ENCODE measurements around the gene UBASH3B. TPM values are rescaled to one million over a fixed set of nuclear protein-coding genes. Genes with fewer than 3 reads are reported as not detected.
"Not testable (repeated sequence)": the region's sequence is repeated elsewhere in the genome, so short reads cannot be mapped to it uniquely, and the experiment has no call there.

UBASH3B gene
- total RNA-seq, 1 donor from 2014 or later, result 49.8 TPM

GRCh38 chr11:122807731-122808477 is 152.4 kb downstream of the UBASH3B start:
- no peak for DNase-seq (ENCODE audit: extremely low read depth, low read depth, low spot score)

- no peak for DNase-seq (ENCODE audit: extremely low read depth, low read depth, low spot score)
Observed at GRCh38 chr11:122808478-122808869, 153.0 kb downstream of the UBASH3B start.

GRCh38 chr11:122809866-122810265 is 154.3 kb downstream of the UBASH3B start:
- no peak for DNase-seq (ENCODE audit: extremely low read depth, low read depth, low spot score)

GRCh38 chr11:122811721-122812120 is 156.2 kb downstream of the UBASH3B start:
- no peak for DNase-seq (ENCODE audit: extremely low read depth, low read depth, low spot score)

GRCh38 chr11:122812638-122813037 is 157.1 kb downstream of the UBASH3B start:
- no peak for DNase-seq (ENCODE audit: extremely low read depth, low read depth, low spot score)

GRCh38 chr11:122813176-122813893 is 157.8 kb downstream of the UBASH3B start:
- no peak for DNase-seq (ENCODE audit: extremely low read depth, low read depth, low spot score)

- no peak for DNase-seq (ENCODE audit: extremely low read depth, low read depth, low spot score)
Observed at GRCh38 chr11:122813894-122814270, 158.4 kb downstream of the UBASH3B start.

- DNase-seq (ENCODE audit: extremely low read depth, low read depth, low spot score), result no peak
Observed at GRCh38 chr11:122814401-122814800, 158.9 kb downstream of the UBASH3B start.

GRCh38 chr11:122815900-122816299 is 160.4 kb downstream of the UBASH3B start:
- no peak for DNase-seq (ENCODE audit: extremely low read depth, low read depth, low spot score)

- DNase-seq (ENCODE audit: extremely low read depth, low read depth, low spot score), result no peak
Observed at GRCh38 chr11:122816761-122817520, 161.4 kb downstream of the UBASH3B start.

- DNase-seq (ENCODE audit: extremely low read depth, low read depth, low spot score), result no peak
Observed at GRCh38 chr11:122820158-122820557, 164.6 kb downstream of the UBASH3B start.

- DNase-seq (ENCODE audit: extremely low read depth, low read depth, low spot score), result no peak
Observed at GRCh38 chr11:122821169-122821568, 165.6 kb downstream of the UBASH3B start.

GRCh38 chr11:122822241-122822640 is 166.7 kb downstream of the UBASH3B start:
- DNase-seq (ENCODE audit: extremely low read depth, low read depth, low spot score), result no peak

GRCh38 chr11:122823564-122823963 is 168.0 kb downstream of the UBASH3B start:
- DNase-seq (ENCODE audit: extremely low read depth, low read depth, low spot score), result no peak

GRCh38 chr11:122829371-122829770 is 173.8 kb downstream of the UBASH3B start:
- not testable (repeated sequence) for DNase-seq (ENCODE audit: extremely low read depth, low read depth, low spot score)

GRCh38 chr11:122832297-122832696 is 176.8 kb downstream of the UBASH3B start:
- DNase-seq (ENCODE audit: extremely low read depth, low read depth, low spot score), result not testable (repeated sequence)

GRCh38 chr11:122832721-122833470 is 177.4 kb downstream of the UBASH3B start:
- no peak for DNase-seq (ENCODE audit: extremely low read depth, low read depth, low spot score)

GRCh38 chr11:122833846-122834464 is 178.4 kb downstream of the UBASH3B start:
- DNase-seq (ENCODE audit: extremely low read depth, low read depth, low spot score), result no peak

GRCh38 chr11:122836916-122837315 is 181.4 kb downstream of the UBASH3B start:
- no peak for DNase-seq (ENCODE audit: extremely low read depth, low read depth, low spot score)

Measured in glomerular endothelial cell (primary cell).